NB4 (cell line): Measurements from ENCODE around the gene MYRFL.

Experiments
- DNase-seq: peaks from one replicate; pipeline ENCODE4 v3.0.0; 2010; ENCODE audit warnings: low read depth
- H3K4me3 ChIP-seq: one replicate; pipeline ENCODE4 v1.5.1; 2011; ENCODE audit warnings: mild to moderate bottlenecking, low read depth, low read length, moderate library complexity
- CTCF ChIP-seq: IDR thresholded peaks from one replicate; pipeline ENCODE4 v1.5.1; 2012; ENCODE audit warnings: low read depth, low read length
- MAX ChIP-seq: IDR thresholded peaks from 2 replicates; pipeline ENCODE4 v1.6.1; 2011; ENCODE audit warnings: low read depth, low read length
- MYC ChIP-seq: IDR thresholded peaks from 2 replicates; pipeline ENCODE4 v1.6.1; 2011; ENCODE audit warnings: low read depth, low read length
- POLR2A ChIP-seq: IDR thresholded peaks from 2 replicates; pipeline ENCODE4 v1.6.1; 2011; ENCODE audit warnings: mild to moderate bottlenecking; ENCODE audit not compliant: insufficient read length; ENCODE audit errors: extremely low read depth

The MYRFL gene

GRCh38 chr12:69903548-69903947 is 78.5 kb downstream of the MYRFL start:
- TF ChIP-seq POLR2A: no peak
- no peak for TF ChIP-seq CTCF
- TF ChIP-seq MAX: no peak
- TF ChIP-seq MYC: no peak
- DNase-seq: no peak
- H3K4me3 ChIP-seq: no peak overlapping the region

GRCh38 chr12:69904777-69905176 is 79.8 kb downstream of the MYRFL start:
- TF ChIP-seq POLR2A (no peak), MYC (no peak), MAX (no peak), CTCF (no peak)
- no peak overlapping the region for H3K4me3 ChIP-seq
- DNase-seq: no peak

DNA sequence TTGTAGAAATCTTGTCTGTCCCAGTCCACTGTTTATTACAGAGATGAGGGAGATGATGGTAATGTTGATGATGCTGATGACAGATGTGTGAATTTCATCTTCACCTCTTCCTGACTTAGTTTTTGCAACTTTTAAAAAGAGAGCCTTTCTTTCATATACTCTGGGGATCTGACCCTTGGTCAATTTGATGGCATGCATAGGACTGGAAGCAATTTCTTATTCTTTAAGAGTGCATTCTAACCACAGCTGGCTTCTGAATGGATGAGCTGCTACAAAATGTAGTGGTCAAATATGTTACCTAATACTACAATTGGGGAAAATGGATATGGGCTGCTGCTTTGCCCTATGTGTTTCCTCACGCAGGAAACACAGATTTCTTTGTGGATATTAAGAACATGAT is 80.8 kb downstream of the MYRFL start:
- TF ChIP-seq MYC (no peak), CTCF (no peak), MAX (no peak), POLR2A (no peak)
- H3K4me3 ChIP-seq: no peak overlapping the region
- no peak for DNase-seq

DNA sequence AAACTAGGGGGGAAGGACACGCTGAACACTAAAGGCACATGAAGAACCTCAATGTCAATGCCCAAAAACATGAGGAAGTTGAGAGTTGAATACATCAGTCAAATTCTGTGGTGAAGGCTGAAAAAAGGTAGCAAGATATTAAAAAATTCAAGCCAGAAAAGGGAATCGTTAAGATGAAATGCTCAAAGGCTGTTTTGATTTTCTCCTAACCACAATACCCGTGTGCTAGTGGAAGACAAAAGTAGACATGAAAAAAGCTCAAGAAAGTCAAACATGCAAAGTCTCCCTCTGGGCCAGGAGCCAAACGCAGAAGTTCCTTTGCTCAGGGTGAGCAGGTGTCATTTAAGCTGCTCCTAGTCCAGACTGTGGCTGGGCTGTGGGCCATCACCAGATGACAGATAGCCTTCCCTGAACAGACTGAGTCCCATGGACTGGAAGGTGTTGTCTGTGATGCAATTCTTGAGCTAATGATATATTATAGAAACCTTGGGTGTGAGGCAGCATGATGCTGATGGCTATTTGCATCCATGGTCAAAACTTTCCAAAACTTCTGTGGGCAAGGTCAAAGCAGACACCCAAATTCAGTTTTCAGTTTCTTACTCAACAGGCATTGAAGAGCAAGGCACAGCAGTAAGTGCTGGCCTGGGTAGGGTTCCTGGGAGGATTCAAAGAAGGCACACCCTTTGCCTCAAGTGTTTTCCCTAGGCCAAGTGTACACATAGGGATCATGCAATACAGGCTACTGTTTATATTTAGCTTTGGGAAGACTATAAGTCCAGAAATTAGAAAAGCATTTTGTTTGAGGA is 81.6 kb downstream of the MYRFL start:
- DNase-seq: no peak
- TF ChIP-seq CTCF (no peak), MYC (no peak), POLR2A (no peak), MAX (no peak)
- H3K4me3 ChIP-seq: no peak overlapping the region

DNA sequence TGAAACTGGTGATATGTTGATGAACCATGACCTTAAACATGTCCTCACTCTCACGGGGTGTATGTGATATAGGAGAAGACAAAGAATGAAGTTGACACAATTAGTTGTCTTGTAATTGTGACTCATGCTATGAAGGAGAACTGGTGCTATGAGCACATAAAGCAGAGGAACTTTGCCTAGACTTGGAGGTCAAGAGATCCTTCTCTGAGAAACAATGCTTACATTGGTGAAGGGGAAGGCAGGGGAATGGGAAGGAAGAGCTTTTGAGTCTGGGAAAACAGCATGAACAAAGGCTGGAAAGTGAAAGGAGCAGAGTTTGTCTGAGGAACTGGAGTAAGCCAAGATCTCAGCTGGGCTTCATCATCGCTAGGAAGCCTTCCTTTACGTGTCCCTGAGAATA is 83.2 kb downstream of the MYRFL start:
- TF ChIP-seq MAX: no peak
- no peak for TF ChIP-seq POLR2A
- no peak for TF ChIP-seq CTCF
- TF ChIP-seq MYC: no peak
- H3K4me3 ChIP-seq: no peak overlapping the region
- DNase-seq: no peak
